Articular chondrocyte of knee joint (primary cell): Measurements from ENCODE around the gene ZNF679. TPM values are rescaled to one million over a fixed set of nuclear protein-coding genes. Genes with fewer than 3 reads are reported as not detected.

ENCODE experiments used
- total RNA-seq: library from RNA; depleted of rRNA; stranded (reverse); fragments of >200 nt; gene quantifications from 2 replicates; pipeline ENCODE4 v1.2.3, GENCODE V29; 2012

The ZNF679 gene
- not detected in 2 replicates for total RNA-seq

DNA sequence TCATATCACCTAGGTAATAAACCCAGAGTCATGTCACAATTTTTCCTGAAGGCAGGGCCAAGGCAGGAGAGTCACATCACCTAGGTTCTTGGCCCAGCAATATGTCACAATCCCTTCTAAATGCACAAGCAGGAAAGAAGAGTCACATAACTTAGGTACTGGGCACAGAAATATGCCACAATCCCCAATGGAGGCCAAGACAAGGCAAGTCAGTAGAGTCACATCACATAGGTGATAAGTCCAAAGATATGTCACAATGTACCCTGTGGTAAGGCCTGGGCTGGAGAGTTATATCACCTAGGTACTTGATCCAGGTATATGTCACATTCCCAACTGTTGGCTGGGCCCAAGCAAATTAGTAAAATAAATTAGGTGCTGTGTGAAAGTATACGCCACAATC, at the start of gene ZNF679:
Gene ZNF679 (plus strand): TSS at position 301 of the 400 bp plus-strand sequence. CDS start 20,644 bp downstream, outside the sequence.

DNA sequence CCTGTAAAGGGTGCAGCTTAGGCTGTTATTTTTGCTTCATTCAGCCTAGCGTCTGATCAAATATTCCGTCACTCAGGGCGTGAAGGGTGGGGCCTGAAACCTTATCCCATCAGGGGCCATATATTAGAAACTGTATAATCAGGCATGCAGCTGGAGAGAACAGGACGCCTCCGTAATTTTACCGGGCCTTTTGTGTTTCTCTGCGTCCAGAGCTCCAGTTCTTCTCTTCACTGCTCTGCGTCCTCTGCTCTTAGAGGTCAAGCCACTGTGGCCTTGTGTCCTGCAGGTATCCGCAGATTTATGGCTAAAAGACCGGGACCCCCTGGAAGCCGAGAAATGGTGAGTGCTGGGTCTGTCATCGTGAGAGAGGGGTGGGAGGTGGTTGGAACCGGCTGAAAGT, 21.4 kb upstream of the ZNF679 start, which contains the start of gene ZNF735:
Gene ZNF735 (plus strand): TSS at position 301 of the 400 bp plus-strand sequence. CDS start 0 bp downstream, at position 301.

DNA sequence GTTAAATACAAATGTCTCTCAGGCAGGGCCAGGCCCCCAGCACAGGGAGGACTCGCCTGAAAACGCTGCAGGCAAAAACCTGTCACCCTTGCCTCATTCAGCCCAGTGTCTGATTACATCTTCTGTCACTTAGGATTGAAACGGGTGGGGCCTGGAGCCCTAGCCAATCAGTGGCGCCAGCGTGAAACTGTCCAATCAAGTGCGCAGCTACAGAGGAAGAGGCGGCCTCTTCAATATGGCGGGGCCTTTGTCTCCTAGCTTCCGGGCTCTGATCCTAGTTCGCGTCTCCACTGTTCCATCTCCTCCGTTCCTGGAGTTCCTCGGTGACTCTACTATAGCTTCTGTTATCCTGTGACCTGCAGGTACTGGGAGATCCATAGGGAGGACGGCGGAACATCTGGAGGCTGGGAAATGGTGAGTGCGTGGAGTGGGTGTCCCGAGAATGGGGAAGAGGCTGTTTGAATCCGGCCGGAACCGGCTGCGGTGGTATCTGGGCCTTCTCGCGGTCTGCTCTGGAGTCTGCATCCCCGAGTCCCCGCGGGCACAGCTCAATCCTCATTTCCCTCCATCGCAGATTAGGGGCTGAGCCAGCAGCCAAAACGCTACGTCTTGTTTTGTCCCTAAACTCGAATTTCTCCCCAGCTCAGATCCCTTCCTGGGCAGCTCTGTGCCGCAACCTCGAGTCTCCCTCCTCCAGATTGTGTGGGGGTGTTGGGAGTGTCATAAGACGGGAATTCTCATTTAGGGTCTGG, 85.6 kb downstream of the ZNF679 start, which contains the start of gene ZNF736:
Gene ZNF736 (plus strand): TSS at position 222 of the 752 bp plus-strand sequence. CDS start 190 bp downstream, at position 412.

Other genes starting within 250 kb of the ZNF679 start
- gene ZNF722, start 229.6 kb upstream of the ZNF679 start, total RNA-seq = not detected in 2 replicates
- 2.9 and 3.0 TPM in 2 replicates for gene ZNF727, start 183.0 kb upstream of the ZNF679 start, total RNA-seq
- gene ZNF735, start 21.3 kb upstream of the ZNF679 start, total RNA-seq = not detected in 2 replicates
- gene ZNF736, start 85.5 kb downstream of the ZNF679 start, total RNA-seq = 16.5 and 17.7 TPM in 2 replicates